CD4-positive, alpha-beta T cell treated with Interleukin-10 for 1 hour (primary cell): ENCODE data around the gene REV3L.
"Not testable (repeated sequence)": the region's sequence is repeated elsewhere in the genome, so short reads cannot be mapped to it uniquely, and the experiment has no call there.

Experiments
- DNase-seq: peaks from one replicate; pipeline ENCODE4 v3.0.0-alpha.2; 2020

REV3L gene

DNA sequence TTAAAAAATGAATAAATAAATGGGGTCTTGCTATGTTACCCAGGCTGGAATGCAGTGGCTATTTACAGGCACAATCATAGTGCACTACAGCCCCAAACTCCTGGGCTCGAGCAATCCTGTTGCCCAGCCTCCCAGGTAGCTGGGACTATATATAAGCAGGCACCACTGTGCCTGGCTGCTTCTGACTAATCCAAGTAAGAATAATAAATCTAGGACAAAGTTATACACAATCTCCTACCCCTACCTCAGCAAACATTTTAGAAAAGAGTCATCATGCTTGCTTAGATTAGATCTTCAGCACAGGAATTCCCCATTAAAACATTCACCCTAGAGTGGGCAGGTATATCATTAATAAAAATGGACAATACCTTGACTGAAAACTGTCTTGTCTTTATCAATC, 124.6 kb downstream of the REV3L start:
- no peak for DNase-seq

DNA sequence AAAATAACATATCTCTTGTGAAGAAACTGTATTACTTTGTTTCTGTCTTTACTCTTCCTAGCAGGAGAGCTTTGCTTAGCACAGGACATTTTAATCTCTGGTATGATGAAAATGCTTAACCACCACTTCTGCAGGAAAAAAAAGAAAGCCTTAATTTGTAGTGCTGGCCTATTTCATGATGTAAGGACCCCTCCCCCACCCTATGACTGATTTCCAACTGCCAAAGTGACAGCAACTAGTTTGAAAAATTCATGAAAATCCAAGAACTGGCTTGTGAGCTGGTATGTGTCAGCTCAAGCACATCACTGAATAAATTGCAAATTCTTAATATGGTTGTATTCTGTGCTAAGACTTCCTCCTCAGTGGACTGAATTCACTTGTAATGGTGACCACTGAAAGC, 125.3 kb downstream of the REV3L start:
- no peak for DNase-seq

DNA sequence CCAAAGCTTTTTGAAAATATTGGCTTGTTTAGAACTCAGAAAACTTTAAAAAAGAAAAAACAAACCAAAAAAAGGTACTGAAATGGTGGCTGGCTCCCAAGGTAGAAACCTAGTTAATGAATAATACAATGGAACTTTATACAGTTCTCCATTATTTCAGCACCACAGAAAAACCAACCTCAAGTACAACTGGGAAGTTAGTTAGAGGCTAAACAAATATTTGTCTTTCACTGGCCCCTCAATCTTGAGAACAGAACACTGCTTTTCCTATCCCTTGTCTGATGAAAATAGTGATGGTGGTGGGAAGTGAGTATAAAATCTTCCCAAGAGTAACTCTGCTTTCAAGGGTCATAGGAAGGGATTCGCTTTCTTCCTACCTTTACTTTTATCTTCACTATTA, 126.5 kb downstream of the REV3L start:
- DNase-seq = no peak

DNA sequence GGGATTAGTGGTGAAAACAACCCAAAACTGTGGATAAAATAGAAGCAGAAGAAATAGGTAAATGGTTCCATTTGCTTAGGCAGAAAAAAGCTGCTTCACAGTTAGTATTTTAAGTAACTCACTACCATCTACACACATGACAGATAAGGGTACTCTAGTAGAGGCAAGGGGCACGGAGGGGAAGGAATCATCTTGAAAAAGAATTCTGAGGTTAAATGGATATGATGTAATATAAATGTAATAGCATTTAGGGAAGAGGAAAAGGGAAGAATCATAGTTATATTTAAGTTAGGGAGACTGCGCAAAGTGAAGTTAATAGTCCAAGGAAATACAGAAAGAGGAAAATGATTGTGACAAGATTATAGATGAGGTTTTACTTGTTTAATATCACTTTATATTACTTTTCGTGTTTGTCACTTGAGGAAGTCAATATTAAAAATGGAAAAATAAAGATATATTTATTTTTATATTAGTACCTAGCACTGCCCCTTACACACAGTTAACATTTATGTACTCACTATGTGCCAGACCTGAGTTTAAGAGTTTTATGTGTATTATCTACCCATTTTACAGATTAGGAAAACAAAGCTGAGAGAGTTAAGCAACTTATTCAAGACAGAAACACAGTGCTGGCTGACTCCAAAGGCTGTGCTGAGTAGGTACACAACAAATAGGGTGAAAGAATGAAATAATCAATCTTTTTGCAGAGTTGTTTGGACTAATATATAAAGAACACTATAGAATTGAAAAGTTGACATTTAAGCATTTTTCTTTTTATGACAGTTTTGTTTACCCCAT, 128.1 kb downstream of the REV3L start:
- no peak for DNase-seq

DNA sequence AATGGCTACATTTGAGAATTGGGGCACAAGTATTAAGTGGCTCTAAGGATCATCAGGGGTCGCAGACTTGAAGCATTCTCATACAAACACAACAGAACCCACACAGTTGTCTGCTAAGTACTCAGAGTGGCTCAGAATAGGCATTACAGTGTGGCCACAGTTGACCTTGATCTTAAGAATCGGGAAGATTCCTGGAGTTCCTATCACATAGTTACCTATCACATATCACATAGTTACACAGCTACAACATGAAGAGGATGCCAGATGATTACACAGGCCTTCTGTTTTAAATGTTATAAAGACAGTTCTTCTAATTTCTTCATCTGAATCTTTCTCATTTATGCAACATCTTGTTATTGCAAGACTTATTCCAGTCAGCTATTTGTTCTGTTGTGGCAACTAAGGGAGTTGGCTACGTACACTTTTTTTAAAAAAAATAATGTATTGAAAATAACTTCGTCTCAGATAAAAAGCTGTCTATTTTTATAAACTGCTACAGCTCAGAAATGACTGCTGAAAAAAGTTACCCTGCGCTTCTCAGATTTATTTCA, 129.0 kb downstream of the REV3L start:
- DNase-seq = no peak

DNA sequence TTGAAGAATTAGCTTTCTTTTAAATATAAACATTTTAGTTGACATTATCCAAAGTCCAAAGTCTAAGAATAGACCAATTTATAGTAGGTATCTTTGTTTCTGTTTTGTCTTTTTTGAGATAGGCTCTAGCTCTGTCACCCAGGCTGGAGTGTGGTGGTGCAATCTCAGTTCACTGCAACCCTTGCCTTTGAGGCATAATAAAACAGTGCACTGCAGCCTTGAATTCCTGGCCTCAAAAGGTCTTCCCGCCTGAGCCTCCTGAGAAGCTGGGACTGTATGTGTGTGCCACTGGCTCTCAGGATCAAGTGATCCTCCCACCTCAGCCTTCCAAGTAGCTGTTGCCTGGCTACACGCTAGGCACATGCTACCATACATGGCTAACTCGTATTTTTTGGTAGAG, 135.4 kb downstream of the REV3L start:
- no peak for DNase-seq

DNA sequence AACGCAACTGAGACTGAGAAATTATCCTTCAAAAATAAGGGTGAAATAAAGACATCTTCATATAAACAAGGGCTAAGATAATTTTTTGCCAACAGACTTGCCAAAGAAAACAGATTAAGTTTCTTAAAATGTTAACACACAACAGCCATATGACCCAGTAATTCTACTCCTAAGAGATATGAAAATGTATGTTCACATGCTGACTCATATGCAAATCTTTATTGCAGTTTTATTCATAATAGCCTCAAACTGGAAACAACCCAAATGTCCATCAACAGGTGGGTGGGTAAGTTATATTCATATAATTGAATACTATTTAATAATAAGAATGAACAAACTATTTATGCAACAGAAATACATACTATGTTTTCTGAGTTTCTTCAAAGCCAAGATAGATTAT, 140.1 kb downstream of the REV3L start:
- DNase-seq = no peak

DNA sequence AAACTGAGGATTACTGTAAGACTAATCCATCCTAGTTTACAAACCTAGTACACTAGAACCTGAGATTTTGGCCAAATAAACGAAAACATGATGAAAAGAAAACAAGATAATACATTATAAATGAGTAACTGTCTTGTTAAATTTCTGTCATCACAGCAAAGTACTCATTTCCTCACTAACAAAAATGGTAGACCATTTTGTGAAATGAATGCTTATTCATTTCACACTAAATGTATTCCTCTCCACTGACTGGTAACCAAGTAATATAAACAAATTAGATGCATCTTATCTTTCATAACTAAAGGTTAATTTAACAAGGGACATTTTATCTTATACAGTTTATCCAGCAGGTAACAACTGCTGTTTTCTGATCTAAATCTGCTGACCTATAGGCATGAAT, 143.7 kb downstream of the REV3L start:
- DNase-seq = no peak

DNA sequence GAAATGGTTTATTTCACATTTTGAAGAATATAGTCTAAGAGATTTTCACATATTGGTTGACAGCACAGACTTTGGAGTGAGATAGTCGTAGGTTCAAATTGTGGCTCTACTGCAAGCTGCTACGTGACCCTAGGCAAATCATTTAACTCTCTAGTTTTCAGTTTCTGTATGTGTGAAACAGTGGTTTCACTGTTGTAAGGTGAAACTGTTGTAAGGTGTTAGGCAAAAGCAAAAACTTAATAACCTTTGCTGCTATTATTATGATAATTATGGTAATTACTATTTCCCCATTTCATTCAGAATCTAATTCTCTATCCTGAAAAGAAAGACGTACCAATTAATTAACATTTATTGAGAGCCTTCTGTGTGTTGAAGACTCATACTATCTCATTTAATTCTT, 144.2 kb downstream of the REV3L start:
- no peak for DNase-seq

DNA sequence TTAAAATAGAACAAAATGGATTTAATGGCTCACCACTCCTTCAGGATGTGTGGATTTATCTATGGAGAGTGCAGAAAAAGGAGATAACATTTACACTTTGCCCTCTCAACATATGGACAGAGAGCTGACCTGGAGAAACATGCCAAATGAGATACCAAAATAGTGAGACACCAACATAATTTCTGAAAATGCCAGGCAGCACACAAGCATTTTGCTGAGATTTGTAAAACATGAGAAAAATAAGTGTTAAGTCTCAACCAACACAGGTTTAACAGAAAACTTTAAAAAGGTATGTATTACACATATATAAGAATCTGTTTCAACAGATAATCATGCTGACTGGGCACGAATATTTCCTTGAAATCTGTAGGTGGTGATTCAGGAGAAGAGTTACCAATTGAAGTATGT, 145.2 kb downstream of the REV3L start:
- DNase-seq = no peak

DNA sequence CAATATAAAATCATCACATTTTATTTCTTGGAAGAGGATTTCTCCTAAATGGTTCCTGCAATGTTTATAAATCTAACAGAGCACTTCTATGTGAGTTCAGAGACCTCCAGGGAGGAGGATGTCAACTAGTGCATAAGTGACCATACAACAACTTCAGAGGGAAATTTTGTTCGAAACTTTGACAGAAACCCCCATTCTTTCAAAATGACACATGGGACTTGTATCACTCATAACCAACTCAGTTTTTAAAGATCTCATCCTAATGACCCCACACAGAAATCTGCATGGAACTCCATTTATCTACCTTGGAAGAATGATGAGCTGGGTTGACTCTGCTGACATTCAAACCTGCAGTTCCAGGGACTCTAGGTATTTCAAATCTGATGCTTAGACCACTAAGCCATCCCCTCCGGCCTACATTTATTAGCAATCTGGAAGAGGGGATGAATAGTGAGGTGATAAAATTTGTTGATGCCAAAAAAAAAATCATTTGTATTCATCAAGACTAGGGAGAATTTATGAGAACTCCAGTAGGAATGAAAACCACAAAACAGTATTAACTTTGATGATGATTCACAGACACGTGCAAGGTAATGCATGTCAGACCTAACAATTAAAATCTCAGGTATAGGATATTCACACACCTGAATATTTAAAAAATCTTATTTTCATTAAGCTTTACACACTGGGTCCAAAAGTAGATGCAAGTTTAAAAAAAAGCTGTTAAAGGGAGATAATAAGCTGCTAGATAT, 153.0 kb downstream of the REV3L start:
- DNase-seq = no peak

DNA sequence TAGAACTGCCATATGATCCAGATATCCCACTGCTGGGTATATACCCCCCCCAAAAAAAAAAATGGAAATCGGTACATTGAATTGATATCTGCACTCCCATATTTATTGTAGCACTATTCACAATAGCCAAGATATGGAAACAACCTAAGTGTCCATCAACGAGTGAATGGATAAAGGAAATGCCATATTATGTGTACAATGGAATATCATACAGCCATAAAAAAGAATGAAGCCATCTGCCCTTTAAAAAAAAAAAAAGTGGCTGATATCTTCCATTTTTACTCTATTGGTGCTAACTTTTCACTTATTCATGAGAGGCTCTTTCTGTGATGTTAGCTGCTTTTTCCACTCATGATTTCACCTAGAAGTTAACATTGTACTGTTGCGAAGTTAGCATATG, 156.5 kb downstream of the REV3L start:
- DNase-seq = no peak

DNA sequence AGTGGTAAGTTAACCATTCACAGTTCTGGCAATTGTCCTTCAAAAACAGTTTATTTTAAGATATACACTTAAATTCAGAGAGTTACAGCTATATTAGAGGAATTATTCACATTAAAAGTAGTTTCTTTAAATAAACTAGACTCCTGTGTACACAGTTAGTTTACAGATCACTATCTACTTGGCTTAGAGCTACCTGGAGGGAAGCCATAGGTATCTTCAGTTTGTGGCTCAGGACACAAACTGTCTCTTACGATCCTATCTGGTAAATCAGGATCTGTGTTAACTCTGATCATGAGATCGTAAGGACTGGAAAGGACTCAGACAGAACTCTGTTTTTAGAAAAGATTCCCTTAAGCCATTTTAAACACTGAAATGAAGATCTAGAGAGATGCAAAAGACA, 160.9 kb downstream of the REV3L start:
- no peak for DNase-seq

DNA sequence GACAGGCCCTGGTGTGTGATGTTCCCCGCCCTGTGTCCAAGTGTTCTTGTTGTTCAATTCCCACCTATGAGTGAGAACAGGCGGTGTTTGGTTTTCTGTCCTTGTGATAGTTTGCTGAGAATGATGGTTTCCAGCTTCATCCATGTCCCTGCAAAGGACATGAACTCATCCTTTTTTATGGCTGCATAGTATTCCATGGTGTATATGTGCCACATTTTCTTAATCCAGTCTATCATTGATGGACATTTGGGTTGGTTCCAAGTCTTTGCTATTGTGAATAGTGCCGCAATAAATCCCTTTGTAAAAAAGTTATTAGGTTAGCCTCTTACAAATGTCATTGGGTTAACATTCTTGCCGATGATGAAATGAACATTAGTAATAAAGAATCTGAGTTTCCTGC, 175.1 kb downstream of the REV3L start:
- DNase-seq = not testable (repeated sequence)

DNA sequence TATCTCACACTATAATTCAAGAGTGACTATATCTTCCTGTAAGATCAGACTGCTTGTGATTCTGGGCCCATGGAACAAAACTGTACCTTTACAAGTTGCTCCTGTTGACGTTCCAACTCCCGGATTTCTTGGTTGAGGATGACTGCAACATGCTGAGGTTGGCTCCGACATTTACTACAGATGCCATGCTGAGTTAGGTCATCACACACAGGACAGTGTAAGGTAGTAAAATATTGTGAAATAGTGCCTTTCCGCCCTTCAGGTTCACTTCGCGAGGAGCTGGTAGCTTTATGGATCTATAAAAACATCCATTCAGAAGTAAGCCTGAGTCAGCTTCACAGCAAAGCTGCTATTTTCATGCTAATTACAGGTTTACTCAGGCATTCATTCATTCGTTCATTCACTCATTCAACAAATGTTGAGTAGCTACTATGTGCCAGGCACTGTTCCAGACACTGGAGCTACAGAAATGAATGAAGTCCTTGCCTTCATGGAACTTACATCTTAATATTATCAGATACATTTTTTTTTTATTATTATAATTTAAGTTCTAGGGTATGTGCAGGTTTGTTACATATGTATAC, 175.7 kb downstream of the REV3L start:
- no peak for DNase-seq

DNA sequence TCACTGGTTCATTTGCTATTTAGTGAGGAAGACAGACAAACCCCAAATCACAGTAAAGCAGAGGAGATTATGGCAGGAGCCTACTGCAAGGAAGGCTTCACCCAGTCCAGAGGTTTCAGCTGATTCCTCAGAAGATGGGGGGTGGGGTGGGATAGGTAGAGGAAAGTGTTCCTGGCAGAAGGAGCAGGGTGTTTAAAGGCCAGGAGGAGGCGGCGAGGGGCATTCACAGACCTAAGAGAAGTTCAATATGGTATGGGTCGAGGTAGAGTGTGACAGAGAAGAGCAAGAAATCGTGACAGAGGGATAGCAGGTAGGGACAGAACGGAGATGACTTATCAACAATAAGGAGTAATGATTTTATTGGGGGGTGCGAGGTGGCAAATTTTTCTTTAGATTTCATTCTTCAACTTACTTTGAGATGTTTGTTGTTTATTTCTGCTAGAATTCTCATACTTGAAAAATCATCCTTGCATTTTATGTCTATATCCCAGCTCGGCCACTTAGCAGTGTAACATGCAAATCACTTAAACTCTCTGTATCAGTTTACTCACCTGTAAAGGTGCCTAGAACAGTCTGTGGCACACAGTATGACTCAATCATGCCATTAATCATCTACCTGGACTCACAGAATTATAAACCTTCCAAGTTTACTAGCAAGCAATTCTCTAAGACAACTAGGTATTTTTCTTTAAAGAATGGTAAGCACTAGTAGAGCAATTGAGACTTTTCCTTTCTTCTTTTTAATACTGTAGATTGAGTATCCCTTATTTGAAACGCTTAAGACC, 176.7 kb downstream of the REV3L start:
- DNase-seq = no peak

DNA sequence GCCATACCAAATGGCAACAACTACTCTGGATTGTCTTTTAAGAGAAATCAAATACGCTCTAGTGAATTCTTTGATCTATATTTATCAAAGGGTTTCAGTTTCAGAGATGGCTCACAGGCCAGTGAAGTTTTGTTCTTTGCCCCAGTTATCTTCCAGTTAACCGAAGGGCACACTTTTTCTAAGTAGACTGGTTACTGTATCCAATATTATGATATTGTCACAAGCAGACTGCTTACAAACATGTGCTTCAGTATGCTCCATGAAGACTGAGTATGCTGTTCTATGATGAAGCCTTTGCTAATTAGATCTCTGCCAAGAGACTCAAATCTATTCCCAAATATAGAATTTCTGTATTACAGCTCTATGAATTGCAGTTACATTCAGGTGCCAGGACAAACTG, 181.1 kb downstream of the REV3L start:
- no peak for DNase-seq

DNA sequence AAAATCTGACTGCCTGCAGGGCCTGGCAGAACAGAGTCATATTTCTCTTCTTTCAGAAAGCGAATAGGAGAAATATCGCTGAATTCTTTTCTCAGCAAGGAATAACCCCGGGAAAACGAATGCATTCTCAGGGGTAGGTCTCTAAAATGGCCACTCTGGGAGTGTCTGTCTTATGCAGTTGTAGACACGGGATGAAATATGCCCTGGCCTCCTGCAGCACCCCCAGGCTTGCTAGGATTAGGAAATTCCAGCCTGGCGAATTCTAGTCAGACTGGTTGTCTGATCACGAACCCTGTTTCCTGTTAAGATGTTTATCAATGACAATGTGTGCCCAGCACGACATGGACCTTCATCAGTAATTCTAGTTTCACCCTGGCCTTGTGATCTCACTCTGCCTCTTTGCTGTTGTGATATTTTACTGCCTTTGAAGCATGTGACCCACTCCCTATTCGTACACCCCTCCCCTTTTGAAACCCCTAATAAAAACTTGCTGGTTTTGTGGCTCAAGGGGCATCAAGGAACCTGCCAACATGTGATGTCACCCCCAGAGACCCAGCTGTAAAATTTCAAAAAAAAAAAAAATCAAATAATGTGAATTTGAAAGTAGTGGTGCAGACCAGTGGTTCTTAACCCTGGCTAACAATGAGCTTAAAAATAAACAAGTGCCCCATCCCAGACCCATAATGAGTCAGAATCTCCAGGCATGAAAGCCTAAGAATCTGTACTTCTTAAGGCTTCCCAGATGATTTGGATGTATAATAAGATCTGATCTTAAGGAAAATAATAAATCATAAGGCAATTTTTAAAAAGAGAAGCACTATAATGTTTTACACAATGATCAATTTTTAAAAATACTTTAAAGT, 181.8 kb downstream of the REV3L start:
- DNase-seq = not testable (repeated sequence)

DNA sequence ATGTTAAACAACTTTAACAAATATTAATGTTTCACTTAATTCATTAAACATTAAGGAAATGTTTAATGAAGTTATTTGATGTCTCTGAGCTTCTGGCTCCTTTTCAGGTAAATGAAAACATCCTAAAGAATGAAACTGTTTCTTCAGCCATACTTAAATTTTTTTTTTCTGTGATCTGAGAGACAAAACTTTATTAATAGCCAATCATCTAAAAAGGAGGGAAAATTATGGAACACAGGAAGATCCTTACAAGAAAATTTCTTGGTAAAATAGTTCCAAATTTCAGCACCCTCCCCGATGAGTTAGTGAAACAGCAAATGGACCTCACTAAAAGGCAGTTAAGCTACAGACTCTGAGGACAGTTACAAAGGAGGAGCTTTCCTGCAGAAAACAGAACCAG, 185.2 kb downstream of the REV3L start:
- no peak for DNase-seq

DNA sequence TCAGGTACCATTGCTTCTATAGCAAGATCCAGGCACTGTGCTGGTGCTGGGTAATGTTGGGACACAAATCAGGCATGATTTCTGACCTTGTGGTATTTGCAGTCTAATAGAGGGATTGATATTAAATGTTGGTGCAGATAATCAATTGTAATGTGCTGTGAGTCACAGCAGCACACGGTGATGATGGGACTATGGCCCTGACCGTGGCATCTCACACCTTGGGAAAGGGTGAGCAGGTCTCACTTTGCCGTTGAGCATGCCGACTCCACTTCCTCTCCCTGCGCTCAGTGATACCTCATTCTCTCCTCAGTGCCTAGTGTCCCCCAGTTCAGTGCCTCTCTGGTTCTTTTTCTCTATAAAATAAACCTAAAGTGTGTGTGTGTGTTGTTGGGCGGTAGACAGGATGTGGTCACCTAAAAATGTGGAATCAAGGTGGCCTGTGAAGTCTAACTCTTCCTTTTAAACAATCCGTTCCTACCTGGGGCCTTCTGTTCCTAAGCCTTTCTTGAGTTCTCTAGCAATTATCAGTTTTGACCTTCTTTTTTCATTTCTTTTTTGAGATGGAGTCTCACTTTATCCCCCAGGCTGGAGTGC, 188.5 kb downstream of the REV3L start:
- DNase-seq = no peak
